ENCODE measurements around the gene TNNC2.
A peak's percentile ranks its signal among the peaks of the same experiment; 100 is the strongest.
"Not testable (repeated sequence)": the region's sequence is repeated elsewhere in the genome, so short reads cannot be mapped to it uniquely, and the experiment has no call there.

The TNNC2 gene

DNA sequence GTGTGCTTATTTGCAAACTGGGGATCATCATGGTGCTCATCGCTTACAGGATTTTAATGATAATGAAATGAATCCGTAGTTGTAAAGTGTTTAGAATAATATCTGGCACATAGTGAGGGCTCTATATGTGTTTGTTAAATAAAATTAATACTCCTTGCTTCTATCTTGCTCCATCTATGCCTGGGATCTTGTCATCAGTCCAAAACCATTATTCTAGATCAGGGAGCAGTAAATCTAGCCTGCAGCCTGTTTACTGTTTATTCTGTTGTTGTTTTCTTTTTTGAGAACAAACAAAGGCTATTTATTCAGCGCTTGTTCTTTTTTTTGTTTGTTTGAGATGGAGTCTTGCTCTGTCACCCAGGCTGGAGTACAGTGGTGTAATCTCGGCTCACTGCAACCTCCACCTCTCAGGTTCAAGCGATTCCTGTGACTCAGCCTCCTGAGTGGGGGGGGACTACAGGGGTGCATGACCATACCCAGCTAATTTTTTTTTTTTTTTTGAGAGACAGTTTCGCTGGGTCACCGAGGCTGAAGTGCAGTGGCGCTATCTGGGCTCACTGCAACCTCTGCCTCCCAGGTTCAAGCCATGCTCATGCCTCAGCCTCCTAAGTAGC is 22.0 kb upstream of the TNNC2 start:
- DNase-seq = no peak

DNA sequence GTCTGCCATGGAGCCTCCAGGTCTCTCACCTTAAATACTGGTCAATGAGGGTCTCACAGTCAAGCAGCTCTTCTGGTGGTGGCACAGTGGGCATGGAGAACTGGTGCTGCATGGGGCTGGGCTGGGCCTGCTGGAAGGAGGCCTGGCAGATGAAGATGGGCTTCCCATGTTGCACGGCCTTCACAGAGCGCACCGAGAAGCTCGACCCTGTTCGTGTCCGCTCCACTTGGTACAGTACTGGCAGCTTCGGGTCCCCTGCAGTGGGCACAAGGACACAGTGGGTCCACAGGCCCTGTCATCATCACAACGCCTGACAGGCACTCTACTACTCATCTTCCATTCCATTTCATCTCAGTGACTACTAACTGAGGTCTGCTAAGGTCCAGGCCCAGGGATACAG is 21.3 kb upstream of the TNNC2 start:
- no peak for DNase-seq

DNA sequence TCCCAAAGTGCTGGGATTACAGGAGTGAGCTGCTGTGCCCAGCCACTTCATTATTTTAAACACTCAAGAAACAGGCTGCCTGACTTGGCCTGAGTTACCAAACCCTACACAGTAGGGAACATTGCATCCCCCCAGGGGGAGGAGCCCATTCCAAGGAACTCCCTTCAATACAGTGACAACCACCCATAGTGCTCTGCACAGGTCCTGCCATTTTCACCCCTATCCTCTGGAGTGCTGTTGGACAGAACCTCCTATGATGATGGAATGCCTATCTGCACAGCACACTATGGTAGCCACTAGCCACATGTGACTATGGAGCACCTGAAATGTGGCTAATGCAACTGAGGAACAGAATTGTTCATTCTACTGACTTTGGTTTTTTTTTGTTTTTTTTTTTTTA is 18.3 kb upstream of the TNNC2 start:
- no peak for DNase-seq

DNA sequence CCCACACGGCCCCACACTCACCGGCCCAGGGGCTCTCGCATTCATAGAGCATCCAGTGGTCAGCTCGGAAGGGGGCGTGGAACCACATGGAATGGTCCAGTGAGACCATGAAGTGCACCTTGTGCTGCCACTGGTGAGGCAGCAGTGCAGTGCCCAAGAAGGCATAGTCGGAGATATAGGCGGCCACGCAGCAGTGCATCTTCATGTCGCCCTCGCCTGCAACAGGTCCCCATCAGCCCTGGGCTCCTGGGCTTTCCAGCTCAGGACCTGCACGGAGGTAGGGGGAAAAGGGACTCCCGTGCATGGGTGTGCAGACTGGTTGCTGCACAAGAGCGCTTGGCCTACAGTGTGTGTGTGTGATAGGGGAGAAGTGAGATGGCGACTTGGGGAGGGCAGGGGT is 16.4 kb upstream of the TNNC2 start:
- DNase-seq = no peak

DNA sequence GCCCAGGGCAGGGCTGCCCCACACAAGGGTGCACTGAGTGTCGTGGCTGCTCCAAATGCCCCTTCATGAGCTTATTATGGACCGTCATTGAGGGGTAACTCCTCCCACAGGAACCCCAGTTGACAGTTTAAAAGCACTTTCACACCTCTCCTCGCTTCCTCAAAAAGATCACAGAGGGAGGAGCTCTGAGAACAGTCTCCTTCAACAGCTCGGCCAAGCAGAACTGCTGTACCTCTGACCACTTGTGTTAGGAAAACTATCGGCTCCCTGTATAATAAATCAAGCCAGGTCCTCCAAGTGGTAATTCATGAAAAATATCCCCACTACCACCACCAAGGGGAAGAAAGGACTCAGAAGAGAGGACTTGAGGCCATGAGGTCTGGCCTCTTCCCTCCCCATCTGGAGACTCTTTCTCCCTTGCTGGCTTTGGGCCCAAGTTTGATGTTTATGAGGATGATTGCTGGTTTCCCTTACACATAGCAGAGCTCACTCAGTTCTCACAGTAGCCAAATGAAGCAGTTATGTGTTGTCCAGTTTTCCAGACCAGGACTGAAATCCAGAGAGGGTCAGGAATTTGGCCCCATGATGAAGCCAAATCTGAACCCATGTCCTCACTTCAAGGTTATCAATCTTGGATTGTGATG is 15.2 kb upstream of the TNNC2 start:
- DNase-seq = no peak

DNA sequence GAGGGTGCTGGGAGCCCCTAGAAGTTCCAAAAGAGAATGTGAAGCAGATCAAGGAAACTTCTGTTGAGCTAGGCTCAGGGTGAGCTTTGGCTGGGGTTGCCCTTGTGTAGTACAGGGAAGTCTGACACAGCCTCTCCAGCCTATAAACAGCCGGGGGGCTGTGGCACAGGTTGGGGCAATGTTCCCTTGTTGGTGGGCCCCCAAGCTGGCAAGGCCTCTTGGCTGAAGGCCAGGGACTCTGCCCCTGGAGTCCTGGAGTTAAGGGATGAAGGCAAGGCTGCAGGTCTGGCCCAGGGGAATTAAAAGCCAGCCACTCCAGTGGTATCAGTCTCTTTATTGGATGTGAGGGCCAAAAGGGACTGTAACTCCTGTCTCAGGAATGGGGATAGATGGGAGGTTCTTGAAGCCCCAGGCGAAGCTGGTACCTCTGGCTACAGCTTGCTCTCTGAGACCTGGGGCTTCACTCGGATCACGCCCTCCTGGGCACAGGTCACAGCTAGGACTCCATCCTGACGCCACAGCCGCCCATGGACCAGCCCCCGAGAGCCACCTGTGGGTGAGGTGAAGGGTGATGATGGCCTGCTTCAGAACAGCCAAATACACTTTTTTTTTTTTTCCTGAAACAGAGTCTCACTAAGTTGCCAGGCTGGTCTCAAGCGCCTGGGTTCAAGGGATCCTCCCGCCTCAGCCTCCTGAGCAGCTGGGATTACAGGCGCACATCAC is 14.5 kb upstream of the TNNC2 start:
- DNase-seq = no peak

DNA sequence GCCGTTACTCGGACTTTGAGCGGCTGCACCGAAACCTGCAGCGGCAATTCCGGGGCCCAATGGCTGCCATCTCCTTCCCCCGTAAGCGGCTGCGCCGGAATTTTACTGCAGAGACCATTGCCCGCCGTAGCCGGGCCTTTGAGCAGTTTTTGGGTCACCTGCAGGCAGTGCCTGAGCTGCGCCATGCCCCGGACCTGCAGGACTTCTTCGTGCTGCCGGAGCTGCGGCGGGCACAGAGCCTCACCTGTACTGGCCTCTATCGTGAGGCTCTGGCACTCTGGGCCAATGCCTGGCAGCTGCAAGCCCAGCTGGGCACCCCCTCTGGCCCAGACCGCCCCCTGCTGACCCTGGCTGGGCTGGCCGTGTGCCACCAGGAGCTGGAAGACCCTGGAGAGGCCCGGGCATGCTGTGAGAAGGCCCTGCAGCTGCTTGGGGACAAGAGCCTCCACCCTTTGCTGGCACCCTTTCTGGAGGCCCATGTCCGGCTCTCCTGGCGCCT is 13.6 kb upstream of the TNNC2 start:
- no peak for DNase-seq

DNA sequence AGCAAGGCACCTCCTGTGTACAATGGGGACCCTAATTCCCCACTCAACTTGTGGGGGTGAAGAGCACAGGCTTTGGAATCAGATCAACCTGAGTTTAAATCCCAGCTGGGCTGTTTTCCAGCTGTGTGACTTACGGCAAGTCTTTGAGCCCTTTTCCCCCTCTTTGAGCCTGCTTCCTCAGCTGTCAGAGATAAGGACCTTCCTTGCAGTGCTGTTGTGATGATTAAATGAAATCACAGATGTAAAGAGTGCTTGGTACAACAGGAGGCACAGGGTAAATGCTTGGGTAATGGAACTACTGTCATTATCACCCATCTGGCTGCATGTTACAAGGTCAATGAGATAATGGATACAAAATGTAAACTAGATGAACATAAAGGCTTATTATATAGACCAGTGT is 9.7 kb upstream of the TNNC2 start:
- no peak for DNase-seq

DNA sequence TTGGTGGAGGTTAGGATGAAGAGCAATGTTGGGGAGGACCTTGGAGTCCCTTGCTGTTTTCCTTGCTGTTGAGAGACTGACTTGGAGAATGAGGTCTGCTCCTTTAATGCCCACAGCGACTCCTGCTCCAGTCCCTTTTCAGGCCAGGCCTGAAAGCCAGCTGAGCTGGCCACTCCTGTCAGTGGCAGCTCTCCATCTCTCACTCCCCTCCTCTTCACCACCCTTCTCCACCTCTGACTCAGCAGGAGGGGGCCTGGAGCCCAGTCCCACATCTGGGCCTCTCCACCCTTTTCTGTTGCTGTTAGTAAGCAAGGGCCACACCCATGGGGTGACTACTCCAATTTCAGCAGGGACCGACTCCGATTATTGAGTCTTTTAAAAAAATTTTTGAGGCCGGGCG is 8.7 kb upstream of the TNNC2 start:
- DNase-seq = peak in 2 of 58 donors; percentile 2 to 18

DNA sequence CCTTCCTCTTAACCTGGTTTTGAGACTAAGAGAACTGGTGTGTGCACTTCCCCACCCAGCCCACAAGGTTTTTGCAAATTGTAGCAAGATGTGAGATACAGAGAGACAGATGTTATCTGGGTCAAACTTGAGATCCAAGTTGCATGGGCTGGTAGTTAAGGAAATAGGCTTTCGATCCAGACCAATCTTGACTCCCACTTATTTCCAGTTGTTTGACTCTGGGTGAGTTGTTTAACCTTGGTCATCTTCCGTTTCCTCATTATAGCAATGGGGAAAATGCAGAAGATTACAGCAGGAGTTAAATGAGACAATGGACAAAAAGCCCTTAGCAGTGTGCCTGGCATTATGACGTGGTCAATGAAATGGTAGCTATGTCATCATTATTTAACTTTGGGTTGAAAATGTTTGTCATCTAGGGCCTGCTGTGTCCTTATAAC is 8.2 kb upstream of the TNNC2 start:
- DNase-seq = no peak

DNA sequence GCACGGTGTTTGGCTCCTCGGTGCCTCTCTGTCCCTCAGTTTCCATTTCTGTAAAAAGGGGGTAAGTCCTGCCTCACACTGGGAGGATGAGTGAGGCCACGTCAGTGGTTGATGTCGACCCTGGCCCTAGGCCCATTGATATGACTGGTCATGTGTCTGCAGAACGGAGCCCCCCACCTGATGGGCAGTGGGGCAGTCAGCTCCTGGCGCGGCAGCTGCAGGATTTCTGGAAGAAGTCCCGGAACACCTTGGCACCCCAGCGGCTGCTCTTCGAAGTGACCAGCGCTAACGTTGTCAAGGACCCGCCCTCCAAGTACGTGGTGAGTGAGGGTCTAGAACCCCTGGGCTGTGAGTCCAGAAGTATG is 7.7 kb upstream of the TNNC2 start:
- no peak for DNase-seq

DNA sequence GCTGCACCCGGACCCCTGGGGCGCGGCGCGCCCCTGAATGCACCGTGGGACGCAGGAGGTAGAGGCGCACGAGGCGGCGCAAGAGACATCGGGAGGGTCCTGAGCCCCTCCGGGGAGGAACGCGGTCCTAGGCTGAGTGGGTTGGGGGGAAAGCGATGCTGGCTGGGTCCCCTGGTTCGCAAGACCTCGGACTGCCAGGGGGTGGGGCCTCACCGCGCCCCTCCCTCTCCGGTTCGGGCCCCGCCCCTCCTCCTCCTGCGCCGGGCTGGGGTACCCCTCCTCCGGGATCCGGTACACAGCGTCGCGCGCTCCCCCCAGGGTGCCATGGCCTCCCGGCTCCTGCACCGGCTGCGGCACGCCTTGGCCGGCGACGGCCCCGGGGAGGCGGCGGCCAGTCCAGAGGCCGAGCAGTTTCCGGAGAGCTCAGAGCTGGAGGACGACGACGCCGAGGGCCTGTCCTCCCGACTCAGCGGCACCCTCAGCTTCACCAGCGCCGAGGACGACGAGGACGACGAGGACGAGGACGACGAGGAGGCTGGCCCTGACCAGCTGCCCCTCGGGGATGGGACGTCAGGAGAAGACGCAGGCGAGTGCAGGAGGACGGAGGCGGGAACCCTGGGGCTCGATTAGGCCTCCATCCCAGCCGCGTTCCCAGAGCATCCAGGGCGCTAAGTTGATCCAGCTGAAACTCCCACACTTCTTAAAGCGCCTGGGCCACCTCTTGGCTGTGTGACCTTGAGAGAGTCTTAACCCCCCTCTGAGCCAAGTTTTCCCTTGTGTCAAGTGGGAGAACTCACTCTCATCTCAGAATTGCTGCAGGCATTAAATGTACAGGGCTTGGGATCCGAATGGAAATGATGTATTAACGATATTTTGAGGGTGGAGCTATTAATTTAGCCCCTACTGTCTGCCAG is 7.0 kb upstream of the TNNC2 start:
- DNase-seq = peak in 54 of 58 donors; percentile 25 to 80 (median 70)

DNA sequence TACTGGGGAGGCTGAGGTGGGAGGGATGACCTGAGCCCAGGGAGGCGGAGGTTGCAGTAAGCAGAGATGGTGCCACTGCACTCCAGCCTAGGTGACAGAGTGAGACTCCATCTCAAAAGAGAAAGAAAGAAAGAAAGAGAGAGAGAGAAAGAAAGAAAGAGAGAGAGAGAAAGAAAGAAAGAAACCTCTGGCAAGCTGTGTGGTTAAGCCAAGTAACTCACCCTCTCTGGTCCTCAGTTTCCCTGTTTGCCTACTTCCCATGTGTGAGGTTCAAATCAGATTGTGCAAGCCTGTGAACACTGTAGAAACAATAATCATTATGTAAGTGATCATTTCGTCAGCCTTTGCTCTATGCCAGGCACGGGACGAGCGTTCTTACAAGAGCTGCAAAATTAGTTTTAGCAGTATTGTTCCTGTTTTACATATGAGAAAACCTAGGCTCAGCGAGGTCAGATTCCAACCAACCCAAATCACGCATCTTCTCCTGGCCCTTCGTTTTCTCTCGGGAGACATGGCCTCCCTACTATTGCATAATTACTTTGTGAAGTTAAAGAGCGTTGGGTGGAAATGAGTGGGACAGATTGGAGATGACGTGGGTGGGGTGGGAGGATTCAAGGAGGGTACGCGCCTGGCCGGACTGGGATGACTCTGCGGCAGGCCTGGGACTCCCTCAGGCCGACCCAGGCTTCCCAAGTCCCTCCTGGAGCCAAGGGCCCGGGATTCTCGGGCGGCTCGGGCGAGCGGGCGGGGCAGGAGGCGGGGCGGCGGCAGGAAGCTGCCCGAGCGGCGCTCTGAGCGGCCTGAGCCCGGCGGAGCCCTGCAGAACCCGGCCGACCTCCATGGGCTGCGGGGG is 6.1 kb upstream of the TNNC2 start, which contains the start of gene SNX21:
TSS of gene SNX21 (plus strand) at position 770 of the 853 bp plus-strand sequence. CDS start 121 bp downstream, outside the sequence.
- peak in 52 of 58 donors; percentile 24 to 78 (median 67) for DNase-seq

DNA sequence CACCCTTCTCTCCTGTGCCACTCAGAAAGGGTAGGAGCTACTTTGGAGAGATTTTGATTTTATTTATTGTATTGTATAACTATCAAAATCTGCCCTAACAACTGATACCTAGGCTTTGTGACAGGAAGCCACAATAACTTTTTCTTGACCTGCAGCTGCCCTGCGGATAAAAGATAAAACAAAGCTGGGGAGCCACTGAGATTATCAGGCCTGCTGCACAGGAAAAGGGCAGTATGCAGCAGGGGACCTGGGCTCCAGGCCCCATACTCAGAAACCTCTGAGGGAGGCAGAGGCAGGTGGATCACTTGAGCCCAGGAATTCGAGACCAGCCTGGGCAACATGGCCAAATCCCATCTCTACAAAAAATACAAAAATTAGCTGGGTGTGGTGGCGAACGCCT is 5.5 kb upstream of the TNNC2 start:
- no peak for DNase-seq

DNA sequence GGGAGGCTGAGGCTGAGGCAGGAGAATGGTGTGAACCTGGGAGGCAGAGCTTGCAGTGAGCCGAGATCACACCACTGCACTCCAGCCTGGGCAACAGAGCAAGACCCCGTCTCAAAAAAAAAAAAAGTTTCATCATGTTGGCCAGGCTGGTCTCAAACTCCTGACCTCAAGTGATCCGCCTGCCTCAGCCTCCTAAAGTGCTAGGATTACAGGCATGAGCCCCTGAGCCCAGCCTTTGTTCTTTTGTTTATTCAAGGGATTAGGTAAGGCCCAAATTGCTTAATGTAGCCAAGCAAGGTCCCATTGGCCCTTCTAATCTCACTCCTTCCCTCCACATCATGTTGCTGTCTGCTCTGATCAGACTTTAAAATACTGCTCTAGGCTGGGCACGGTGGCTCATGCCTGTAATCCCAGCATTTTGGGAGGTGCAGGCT is 2.6 kb upstream of the TNNC2 start:
- DNase-seq = not testable (repeated sequence)

DNA sequence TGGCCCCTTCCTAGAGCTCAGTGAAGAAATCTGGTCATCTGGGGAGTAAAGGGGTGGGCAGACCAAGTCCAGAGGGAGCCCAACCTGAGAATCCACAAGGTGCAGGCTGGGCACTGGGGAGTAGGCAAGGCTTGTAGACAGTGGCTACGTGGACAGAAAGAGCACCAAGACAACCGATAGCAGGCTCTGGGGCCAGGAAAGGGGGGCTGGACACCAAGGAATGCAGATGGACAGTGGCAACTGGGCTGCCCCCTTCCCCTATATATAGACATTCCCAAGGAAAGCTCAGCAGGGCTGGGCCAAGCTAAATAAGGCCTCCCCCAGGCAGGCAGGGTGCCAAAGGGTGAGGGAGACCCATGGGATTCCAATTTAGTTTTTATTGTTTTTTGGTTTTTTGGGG is 1.5 kb upstream of the TNNC2 start:
- DNase-seq = no peak

DNA sequence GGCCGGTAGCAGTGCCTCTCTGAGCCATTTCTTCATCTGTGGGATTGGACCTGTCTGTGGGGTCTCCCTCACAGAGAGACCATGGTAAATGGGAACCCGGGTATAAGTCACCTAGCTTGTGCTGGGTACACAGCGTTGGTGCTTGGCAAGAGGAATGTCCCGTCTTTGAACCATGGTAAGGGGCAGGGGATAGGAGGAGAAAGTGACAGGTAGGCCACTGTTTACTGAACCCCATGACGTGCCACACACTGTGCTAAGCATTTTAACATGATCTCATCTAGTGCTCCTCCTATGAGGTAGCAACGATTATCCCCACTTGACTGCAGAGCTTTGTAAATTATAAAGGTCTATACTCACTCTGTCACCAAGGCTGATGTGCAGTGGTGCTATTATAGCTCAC is 600 bp upstream of the TNNC2 start:
- DNase-seq = no peak

DNA sequence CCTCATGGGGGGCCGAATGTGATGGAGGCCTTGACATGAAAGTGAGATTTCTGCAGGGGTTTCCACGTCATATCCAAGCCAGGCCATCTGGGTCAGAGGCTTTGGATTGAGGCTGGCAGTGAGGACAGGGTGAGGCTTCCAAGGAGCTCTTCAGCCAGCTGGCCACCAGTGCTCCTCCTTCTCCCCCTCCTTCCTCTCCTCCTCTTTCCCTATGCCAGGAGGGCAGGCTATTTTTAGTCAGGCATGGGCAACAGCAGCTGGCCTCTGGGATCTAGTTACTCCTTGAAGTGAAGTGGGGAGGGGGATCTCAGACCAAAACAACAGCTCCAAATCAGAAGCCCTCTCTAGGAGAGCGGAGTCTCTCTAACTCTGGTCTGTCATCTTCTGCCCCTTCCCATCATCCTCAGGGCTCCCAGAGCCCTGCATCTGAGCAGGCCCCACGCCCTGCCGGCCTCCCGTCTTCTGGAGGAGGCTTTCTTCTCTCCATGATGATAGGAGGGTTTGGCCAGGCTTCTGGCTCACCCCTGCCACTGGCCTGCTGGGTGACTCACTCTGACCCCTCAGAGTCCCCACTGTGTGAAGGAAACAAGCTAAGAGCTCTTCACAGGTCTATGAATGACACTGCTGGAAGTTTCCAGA is 612 bp downstream of the TNNC2 start:
- DNase-seq = peak in 2 of 58 donors; percentile 9 to 11

DNA sequence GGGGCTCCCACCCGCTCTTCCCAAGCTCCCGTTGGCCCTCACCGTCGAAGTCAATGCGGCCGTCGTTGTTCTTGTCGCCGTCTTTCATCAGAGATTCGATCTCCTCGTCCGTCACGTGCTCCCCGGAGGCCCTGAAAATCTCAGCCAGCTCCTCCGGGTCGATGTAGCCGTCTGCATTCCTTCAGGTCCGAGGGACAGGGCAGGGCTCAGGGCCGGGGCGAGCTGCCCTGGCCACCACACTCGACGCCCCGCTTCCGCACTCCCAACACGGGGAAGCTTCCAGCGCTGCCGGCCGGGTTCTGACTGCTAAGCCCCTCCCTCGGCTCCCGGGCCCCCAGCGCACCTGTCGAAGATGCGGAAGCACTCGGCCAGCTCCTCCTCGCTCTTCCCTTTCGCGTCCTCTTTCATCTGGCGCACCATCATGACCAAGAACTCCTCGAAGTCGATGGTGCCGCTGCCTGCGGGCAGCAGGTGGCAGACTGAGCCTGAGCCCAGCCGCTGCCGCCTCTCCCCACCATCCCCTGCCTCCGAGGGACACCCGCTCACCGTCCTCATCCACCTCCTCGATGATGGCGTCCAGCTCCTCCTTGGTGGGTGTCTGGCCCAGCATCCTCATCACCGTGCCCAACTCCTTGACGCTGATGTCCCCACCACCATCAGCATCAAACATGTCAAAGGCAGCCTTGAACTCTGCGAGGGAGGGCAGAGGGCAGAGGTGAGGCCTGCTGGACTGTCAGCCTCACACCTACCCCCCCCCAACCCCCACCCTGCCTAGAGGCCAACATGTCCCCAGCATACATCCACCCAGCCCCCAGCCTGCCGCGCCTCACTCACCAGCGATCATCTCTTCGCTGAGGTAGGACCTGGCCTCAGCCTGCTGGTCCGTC is 2.9 kb downstream of the TNNC2 start:
- peak in 5 of 58 donors; percentile 12 to 18 (median 14) for DNase-seq
